Erythroblast (primary cell): Measurements from ENCODE around the gene ARRDC1.

Experiments
- DNase-seq, 2 experiments: peaks; one replicate each; lab custom pipeline; 2025; lab: John Stamatoyannopoulos, UW
- GATA1 ChIP-seq: IDR thresholded peaks from 2 replicates; pipeline ENCODE4 v1.6.1; 2011; ENCODE audit warnings: low read depth, mild to moderate bottlenecking, control low read depth, low read length, moderate library complexity
- POLR2A ChIP-seq: IDR thresholded peaks from 2 replicates; pipeline ENCODE4 v1.6.1; 2011; ENCODE audit warnings: mild to moderate bottlenecking, low read length

The ARRDC1 gene

DNA sequence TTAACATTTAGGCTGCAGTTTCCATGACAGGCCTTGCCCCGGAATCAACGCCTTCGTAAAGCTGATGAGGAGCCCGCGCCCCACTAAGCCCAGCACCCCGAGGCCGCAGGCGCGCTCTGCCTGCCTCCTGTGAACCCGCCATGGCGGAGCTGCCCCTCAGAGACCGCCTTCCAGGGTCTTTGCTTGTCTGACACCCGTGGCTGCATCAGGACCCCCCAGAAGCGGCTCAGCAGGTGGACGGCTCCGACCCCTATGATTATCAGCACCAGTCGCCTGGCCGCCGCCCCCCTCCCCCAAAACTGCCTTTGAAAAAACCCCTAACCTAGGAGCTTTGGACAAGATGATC is 26.3 kb upstream of the ARRDC1 start:
- TF ChIP-seq GATA1 (no peak), POLR2A (no peak)
- DNase-seq: no peak

DNA sequence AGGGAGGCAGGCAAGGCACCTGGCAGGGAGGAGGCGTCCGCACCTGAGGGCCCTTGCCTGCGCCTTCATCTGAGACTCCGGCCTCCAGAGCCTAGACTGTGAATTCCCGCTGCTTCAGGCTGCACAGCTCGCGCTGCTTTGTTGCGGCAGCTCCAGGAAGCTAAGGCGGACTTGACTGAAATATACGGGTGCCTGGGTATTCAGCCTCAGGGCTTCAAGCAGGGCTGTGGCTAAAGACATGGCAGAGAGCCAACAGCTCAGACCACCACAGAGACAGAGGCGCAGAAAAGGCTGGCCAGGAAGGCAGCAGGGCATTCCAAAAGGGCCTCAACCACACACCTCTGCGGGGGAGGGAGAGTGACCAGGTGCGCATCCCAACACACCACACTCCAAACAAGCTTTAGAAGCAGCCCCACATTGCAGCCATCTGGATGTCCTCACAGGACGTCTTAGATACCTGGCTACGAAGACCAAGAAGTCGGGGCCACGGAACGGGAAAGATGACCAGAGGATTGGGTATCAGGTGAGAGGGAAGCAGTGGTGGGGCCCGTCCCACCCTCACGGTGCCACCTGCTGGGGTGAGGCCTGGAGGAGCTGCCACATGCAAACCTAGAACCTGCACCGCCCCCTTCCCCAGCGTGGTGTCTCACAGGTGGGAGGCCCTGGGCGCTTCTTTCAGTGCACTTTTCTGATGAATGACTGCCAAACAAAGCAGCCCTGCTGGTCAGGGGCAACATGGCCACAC is 25.1 kb upstream of the ARRDC1 start:
- TF ChIP-seq POLR2A (no peak), GATA1 (no peak)
- DNase-seq: no peak

DNA sequence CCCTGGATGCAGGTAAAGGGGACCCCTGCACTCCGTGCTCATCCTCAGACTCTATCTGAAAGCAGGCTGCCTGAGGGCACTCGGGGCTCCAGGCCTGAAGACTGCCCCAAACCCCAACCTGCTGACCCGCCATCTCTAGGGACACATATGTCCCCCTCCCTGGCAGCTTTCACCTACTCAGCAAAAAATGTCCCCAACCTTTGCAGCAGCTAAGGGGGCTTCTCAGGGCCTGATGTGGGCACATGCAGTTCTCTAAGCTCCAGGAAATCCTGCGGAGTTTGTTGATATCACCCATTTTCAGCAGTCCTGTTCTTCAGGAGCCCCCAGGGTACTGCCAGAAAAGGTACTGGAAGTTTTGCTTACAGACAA is 24.5 kb upstream of the ARRDC1 start:
- DNase-seq: no peak
- TF ChIP-seq GATA1: no peak
- TF ChIP-seq POLR2A: no peak

DNA sequence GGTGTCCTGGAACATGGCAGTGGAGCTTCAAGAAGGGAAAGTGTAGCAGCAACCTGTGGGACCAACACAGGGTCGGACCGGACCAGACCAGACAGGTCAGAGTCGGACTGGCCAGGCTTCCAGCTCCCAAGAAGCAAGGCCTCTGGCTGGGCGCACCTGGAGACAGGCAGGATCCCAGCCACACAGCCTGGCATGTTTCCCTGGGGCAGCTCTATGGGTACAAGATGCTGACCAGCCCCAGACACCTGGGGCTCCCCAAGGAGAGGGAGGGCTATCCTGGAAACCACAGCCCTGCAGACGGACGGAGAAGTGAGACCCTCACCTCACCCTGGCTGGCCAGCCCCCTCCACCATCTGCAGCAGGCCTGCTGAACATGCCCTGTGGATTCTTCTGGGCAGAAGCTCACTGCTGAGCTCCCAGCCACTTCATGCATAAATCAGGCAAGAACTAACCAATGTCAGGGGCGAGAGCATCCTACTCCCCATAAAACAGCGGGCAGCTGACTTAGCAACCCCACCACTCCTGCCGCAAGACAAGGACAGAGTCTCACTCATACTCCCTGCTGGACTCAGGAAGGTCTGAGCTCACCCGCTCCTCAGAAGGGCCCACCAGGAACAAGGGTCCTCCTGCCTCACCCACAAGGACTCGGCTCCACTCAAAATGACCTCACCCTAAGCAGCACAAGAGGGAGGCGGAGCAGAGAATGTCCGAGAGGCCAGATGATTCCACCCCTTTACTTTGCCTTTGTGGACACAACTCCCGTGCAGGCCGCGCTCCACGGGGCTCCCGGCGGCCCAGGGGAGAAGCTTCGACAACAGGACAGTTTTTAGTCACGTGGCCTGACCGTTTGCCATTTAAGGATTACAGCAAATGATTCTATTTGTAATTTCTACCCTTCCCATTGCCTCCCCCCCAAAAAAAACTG is 23.9 kb upstream of the ARRDC1 start:
- no peak for DNase-seq
- no peak for TF ChIP-seq GATA1
- no peak for TF ChIP-seq POLR2A

DNA sequence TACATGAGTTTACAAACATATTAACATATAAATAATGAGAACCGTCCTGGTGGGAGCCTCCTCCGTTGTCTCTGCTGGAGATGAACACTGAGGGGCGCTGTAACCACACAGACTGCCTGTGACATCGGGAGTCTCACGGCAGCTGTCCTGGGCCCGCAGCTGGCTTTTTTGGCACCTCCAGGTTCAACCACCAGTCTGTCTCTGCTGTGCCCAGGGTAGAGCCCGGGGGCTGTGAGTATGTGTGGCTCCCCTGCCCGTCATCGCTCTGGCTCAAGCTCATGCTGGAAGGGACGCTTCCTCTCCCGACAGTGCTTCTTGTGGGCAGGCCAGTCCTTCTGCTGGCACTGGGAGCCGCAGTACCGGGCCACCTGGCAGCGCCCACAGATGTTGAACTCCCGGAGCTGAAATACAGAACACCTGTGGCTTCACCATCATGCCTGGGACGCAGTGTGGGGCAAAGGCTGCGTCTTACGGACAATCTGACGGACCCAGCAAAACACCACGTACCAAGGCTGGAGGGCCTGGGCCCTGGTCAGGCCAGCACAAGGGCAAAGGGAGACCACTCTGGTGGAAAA is 23.1 kb upstream of the ARRDC1 start:
- peak; percentile 29 to 45 for DNase-seq
- TF ChIP-seq POLR2A (no peak), GATA1 (no peak)

DNA sequence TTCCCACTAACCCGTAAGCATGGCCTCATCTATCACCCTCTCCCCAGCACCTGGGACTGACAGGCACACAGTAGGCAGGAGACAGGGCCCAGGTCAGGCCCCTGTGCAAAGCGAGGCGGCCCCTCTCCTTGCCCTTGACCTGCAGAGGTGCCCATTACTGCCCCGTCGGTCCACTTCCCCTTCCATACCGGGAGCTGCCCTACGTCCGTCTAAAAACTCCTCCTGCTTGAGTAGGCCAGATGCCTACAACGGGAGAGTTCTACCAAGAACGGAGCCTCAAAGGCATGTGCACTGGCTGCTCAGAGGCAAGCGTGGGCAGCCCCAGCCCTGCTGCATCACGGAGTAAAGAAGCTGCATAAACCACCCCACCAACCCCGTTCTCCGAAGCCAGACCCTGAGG is 22.1 kb upstream of the ARRDC1 start:
- no peak for DNase-seq
- TF ChIP-seq POLR2A: no peak
- no peak for TF ChIP-seq GATA1

DNA sequence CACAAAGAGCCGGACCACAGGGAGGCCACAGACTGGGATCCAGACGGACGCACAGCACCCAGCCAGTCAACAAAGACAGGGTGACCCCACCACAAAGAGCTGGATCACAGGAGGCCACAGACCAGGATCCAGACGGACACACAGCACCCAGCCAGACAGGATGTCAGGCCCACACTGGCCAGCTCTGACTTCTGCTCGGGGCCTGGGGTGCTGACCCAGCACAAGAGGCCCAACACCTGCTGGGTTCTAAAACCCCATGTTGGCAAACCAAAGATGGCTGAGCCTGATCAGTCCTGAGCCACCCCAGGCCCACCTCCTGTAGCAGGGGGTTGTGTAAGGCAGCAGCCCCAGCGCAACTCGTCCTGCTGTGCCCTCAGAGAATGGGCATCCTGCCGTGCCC is 21.5 kb upstream of the ARRDC1 start:
- TF ChIP-seq GATA1 (no peak), POLR2A (no peak)
- DNase-seq: no peak

DNA sequence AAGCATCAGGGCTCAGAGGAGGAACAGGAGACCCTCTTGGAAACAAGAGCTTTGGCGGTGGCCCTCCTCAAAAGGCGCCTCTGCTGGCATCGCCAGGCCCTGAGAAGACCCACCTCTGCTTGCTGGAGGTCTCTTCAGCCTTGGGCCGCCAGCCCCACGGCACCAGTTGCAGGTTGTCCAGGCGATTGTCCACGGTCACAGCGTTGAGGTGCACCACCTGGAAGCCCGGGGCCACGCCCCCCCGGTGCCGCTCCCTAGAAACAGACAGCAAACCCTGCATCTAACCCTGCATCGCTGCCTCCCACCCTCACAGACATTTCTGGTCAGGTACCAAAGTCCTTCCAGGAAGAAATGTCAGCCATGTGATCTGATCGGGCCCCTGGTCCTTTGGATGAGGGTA is 18.6 kb upstream of the ARRDC1 start:
- no peak for DNase-seq
- TF ChIP-seq GATA1: no peak
- TF ChIP-seq POLR2A: no peak

DNA sequence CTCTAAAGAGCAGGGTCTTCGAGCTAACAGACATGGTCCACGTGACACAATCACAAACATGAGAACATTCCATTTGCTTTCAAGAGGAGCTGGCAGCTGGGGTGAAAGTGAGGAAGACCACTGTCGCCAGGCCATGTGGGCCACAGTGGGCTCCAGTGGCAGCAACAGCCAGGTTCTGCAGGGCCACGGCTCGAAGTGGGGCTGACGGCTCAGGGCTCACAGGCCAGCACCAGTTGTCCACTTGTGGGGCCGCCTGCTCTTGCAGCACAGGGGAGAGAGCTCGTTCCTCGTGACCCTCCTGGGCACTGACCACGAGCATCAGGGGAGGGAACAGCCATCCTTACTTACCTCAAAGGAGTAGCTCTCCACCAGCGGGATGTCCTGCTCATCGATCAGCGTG is 17.2 kb upstream of the ARRDC1 start:
- DNase-seq: no peak
- no peak for TF ChIP-seq GATA1
- no peak for TF ChIP-seq POLR2A

DNA sequence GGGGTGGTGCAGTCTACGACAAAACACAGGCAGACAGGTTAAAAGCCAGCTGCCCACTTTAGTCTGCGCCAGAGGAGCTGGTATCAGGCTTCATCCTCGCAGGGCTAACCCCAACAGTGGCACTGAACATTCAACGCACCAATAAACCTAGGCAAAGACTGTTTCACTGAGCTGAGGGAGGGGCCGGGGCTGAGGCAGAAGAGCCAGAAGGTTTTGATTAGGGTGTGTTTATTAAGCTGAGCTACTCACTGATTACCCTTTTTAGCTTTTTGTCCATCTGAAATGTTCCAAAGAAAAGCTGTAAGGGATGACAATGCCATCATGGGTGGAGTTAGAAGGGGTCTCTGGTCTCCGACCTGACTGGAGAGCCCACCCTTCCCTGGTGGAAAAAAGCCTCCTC is 16.6 kb upstream of the ARRDC1 start:
- no peak for DNase-seq
- no peak for TF ChIP-seq GATA1
- no peak for TF ChIP-seq POLR2A

DNA sequence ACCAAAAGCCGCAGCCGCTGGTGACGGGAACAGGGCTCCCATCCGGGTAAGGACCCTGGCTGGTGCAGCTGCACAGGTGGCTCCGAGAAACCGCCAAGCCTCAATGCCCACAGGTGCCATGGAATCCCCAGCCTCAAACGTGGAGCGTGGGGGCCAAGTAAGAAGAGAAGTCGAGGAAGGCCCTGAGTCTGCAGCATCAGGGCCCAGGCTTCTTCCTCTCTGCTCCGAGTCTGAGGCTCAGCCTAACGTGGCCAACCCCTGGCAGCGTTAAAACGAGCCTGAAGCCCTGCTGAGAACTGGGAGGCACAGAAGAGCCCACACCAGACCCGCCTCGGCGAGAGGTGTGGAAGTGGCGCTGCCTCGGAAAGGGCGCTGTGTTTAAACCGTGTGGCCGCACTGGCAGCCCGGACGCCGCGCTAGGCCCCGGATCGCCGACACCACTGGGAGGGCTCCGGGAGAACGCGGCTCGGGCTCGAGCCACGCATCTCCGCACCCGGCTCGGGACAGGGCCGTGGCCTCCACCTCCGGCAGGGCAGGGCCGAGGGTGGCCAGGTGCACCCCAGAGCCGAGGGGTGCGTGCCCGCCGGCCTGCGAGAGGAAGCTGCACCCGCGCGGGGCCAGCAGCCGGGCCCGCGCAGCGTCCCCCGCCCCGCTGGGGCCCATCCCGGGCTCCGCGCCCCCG is 15.9 kb upstream of the ARRDC1 start:
- peak; percentile 52 to 65 for DNase-seq
- TF ChIP-seq GATA1 (no peak), POLR2A (no peak)

DNA sequence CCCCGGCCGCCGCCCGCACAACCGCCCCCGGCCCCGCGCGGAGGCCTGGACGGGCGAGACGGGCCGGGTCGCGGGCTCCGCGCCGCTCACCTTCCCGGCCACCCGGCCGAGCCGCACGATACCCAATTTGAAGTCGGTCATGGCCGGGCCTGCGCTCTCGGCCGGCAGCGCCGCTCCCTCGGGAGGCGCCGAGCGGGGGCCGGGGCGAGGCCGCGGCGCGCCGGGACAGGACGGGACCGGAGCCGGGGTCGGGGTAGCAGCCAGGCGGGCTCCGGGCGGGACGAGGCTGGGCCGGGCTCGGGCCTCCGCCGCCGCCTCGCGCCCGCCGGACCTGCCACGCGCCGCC is 15.4 kb upstream of the ARRDC1 start:
- TF ChIP-seq POLR2A (no peak), GATA1 (no peak)
- no peak for DNase-seq

DNA sequence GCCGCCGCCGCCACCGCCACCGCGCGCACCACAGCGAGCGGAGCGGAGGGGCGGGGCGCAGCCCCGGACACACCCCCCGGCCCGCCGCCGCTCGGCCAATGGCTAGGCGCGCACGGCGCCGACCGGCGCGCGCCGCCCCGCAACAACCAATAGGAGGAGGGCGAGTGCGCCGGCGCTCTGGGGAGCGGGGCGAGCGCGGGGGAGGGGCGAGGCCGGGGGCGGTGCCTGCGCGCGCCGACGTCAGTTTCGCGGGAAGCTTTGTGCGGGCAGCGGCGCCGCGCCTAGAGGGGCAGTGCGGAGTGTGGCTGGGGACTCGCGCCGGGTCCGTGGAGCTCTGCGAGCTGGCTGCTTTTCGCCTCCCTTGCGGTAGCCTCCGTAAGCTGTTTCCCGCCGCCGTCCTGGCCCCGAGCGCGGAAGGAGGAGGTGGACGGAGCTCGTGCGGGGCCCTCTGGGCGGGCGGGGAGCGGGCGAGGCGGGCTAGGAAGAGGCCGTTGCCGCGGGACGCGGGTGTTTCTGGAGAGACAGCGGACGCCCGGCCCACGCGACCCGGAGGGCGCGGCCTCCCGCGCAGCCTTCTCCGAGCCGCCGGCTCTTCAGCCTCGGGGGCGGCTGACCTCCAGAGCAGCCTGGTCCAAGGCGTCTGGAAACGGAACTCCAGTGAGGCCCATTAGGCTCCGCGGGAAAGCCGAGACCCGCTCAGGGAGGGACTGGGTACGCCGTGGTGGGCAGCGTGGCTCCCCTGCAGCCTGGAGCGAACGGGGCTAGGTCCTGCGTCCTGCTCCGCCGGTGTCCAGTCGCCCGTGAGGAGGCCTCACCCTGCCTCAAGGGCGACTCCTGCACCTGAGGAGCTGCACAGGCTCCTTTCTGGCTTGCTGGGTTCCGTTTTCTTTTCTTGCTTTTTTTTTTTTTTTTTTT is 14.8 kb upstream of the ARRDC1 start, which contains the start of gene ZMYND19:
Gene ZMYND19, minus strand, starts transcription at position 44 of the 915 bp plus-strand sequence. CDS start 249 bp downstream, outside the sequence.
- TF ChIP-seq POLR2A: peak; percentile 16
- TF ChIP-seq GATA1: no peak
- DNase-seq: peak; percentile 92 to 97
